Measurements from ENCODE around the gene PPL. TPM values are rescaled to one million over a fixed set of nuclear protein-coding genes. Genes with fewer than 3 reads are reported as not detected.
"Not testable (repeated sequence)": the region's sequence is repeated elsewhere in the genome, so short reads cannot be mapped to it uniquely, and the experiment has no call there.

Gene PPL
- total RNA-seq, 1 experiment from 2014 or later = 0.24 TPM

DNA sequence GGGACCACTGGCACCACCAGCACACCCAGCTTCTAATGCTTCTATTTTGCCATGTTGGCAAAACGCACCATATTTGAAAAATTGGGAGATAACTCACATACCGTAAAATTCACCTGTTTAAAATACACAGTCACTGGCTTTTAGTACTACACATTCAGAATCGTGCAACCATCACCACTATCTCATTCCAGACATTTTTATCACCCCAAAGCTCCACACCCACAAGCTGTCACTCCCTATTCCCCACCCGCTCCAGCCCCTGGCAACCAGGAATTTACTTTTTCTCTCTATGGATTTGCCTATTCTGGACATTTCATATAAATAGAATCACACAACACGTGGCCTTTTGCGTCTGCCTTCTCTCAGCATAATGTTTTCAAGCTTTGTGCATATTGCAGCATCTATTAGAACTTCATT lies 25.0 kb downstream of the PPL start:
- DNase-seq (ENCODE audit: low read depth) = no peak

DNA sequence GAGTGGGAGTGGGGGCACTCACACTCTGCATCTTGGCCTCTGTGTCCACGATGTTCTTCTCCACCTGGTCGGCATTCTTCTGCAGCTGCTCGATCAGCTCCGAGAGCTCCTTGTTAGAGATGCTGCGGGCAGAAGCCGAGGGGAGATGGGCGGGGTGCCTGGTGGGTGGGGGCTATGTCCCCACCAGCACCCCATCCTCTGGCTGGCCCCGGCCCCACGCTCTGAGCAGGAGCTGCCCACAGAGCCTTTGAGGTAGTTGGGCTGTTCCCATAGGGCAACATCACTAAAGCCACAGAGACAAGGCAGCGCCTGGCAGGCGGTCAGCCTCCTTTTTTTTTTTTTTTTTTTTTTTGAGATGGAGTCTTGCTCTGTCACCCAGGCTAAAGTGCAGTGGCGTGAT lies 26.1 kb downstream of the PPL start:
- DNase-seq (ENCODE audit: low read depth) = no peak

DNA sequence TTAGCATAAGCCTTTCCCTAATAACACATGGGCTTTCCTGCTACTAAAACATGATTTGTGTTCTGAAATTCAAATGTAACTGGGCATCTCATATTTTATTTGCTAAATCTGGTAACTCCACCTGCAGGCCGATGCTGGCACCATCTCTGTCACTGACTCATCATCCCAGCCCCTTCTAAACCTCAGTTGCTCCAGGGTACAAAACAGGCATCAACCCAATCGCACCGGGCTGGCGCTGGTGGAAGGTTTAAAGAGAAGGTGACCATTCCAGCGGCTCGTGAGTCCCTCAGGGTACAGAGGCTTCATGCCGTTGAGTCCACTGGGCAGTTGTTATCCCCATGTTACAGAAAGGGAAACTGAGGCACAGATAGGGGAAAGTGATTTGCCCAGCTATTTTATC lies 27.1 kb downstream of the PPL start:
- DNase-seq (ENCODE audit: low read depth) = no peak

DNA sequence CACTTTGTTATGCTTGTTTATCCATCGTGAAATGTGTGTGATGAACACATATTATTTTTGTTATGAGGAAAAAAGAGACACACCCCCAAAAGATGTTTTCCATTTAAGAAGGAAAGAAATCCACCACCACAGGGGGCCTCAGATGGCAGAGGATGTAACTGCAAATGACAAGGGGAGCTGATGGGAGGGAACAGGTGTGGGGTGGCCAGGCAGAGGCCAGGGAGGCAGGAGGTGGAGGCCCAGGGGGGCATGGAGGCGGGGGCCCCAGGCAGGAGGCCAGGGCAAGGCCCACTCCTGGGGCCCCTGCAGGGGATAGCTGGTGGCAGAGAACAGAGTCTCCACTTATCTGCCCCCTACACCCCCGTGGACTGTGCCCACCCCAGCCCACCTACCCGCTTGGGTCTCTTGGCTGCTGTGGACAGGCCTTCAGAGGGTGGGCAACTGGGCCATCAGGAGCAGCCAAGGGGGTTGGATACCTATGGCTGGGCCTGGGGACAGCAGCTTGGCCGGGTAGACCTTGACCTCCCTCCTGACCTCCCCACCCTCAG lies 28.0 kb downstream of the PPL start:
- DNase-seq (ENCODE audit: low read depth) = no peak

DNA sequence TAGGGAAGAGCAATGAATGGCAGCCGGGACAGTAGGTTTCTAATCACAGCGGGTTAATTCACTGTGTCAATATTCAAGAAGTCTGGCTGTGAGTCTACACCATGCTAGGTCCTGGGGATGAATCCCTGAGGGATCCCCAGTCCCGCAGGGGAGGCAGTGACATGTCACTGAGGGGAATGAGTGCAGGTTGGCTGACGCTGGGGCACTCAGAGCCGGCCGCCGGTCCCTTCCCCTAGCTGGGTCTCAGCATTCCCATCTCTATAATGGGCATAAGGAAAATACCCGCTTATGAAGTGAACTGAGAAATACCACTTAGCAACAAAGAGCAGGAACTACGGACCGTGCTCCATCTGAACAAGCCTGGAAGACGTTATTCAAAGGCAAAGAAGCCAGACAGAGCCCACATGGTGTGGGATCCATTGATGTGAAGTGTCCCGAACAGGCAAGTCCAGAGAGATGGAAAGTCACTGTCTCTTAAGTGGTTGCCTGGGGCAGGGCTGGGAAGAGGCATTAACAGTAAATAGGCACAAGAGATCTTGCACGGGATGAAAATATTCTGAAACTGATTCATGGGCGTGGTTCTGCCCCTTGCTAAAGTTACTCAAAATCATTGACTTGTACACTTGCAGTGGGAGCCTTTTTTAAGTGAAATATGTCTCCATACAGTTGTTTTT lies 31.9 kb downstream of the PPL start:
- DNase-seq (ENCODE audit: low read depth) = no peak

DNA sequence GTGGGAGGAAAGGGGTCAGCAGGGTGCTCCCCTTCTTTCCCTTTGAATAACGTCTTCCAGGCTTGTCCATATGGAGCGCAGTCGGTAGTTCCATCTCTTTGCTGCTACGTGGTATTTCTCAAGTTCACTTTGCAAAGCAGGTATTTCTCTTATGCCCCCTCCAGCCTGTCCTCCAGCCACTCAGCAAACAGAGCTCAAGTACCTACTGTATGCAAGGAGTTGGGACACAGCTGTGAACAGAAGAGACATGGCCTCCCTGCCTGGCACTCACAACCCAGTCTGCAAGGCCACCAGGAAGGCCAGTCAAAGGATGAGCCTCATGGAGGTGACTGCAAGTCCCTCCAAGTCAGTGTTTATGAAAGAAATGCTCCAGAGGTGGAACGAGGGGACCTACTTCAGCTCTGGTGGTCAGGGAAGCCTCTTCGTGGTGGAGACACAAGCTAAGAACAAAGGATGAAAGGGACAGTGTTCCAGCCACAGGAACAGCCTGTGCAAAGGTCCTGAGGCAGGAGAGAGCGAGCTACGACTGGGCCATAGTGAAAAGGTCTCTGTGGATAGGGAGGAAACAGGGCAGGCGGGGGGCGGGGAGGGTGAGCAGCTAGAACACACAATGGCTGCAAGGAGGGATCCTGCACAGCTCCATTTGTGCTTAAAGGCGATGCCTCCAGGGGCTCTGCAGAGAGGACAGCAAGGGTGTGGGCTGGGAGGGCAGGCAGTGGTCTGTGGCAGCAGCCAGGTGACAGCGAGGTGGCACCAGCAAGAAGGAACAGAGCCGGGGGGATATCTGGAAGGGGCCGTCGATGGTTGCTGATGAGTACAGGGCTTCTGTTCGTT lies 32.6 kb downstream of the PPL start:
- DNase-seq (ENCODE audit: low read depth) = no peak

DNA sequence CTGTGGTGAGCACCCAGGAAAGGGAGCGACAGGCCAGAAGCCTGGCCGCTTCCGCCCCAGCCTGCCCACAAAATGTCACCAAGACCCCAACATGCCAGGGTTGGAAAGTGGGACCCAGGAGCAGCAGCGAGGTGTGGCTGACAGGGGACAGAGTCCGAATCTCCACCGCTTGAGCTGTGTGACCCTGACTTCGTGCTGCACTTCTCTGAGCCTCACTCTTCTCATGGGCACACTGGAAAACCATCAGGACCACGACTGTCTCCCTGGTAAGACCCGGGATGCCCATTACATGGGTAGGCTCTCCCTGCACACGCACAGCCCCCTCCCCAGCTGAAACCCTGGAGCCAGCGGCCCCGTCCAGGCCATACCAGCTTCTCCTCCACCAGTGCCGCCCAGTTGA lies 34.9 kb downstream of the PPL start:
- DNase-seq (ENCODE audit: low read depth) = no peak

DNA sequence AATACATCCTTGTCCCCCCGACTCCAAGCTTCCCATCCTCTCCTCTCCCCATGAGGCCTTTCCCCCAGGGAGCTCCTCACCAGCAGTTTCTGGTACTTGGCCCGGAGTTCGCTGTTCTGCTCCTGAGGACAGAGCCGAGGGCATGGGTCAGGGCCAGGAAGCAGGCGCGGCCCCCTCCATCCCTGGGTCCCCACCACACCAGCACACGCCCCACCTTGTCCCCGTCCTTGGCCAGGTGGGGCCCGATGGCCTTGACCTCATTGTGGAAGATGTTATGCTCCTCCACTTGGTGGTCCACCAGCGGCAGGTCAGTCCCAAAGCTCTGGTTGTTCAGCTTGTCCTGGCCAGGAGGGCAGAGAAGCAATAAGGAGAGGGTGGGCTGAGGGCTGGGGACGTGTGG lies 36.2 kb downstream of the PPL start:
- DNase-seq (ENCODE audit: low read depth) = no peak

DNA sequence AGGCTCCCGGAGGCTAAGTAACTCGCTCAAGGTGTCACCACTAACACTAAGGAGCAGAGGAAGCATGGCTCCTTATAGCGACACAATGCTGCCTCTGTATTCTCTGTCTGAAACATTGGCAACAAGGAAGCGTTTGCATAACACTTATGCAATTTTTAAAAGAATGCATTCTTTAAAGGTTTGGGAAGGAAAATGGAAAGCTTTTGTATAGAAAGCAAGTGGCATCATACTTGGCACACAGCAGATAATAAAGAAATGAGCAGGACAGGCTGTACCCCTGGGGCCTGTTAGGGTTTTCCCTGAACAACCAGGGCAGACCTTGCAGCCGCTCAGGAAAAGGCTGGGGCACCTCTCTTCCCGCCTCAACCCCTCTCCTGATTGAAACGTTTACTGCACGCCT lies 36.9 kb downstream of the PPL start:
- DNase-seq (ENCODE audit: low read depth) = no peak

DNA sequence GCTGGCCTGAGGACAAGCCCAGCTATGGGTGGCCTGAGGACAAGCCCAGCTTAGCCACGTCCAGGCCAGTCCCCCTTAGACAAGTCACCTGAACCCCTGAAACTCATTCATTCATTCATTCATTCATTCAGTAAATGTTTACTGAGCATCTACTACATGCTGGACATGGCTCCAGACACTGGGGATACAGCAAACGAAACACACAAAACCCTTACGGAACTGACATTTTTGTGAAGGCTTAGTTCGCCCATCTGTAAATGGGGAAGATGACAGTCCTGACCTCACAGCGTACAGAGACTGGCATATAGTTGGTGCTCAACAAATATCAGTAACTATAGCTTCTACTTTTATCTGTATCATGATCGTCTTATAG lies 37.5 kb downstream of the PPL start:
- DNase-seq (ENCODE audit: low read depth) = no peak

DNA sequence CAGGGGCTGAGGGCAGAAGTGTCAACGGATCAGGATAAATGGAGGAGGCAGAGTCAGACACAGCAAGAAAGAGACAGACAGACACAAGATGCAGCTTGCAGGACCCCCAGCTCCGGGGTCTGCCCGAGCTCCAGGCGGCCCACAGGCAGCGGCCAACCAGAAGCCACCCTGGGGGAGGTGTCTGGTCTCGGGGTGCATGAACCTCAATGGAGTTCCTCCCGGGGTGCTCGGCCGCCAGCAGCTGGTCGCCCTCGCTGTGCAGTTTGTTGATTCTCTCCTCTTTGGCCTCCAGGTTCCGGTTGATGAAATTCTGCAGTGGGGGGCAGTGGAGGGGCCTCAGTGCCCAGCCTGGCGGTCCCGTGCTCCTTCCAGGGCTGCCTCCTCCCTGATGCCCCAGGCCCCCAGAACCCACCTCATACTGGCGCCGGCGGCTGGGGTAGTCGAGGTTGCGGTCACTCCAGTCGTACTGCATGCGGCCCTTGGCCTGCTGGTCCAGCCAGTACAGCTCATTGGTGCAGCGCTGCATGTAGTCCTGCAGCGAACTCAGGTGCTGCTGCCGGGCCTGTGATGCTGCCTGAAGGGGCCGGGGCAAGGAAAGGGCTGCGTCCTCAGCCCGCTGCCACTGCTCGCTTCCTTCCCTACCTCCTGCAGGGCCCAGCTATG lies 38.0 kb downstream of the PPL start:
- no peak for DNase-seq (ENCODE audit: low read depth)

DNA sequence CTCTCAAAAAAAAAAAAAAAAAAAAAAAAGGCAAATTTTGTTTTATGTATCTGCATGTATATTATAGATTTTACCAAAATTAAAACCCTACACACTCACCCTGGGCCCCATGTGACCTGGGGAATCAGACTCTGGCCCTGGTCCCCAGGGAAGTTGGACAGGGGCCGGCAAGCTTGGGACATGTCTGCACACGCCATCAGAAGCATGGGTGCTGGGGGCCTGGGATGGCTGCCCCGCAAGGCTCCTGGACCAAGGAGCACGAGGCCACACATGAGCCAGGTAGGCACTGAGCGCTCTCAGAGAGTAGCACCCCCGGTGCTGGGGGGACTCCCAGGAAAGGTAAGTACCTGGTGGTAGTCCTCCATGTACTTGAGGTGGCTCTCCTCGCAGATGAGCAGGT lies 39.6 kb downstream of the PPL start:
- no peak for DNase-seq (ENCODE audit: low read depth)

DNA sequence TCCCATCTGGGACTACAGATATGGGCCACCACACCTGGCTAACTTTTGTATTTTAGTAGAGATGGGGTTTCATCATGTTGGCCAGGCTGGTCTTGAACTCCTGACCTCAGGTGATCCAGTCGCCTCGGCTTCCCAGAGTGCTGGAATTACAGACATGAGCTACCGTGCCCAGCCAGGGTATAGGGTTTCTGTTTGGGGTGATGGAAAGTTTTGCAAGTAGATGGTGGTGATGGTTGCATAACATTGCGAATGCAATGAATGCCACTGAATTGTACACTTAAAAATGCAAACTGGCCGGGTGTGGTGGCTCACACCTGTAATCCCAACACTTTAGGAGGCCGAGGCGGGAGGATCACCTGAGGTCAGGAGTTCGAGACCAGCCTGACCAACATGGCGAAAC lies 40.2 kb downstream of the PPL start:
- DNase-seq (ENCODE audit: low read depth) = not testable (repeated sequence)

DNA sequence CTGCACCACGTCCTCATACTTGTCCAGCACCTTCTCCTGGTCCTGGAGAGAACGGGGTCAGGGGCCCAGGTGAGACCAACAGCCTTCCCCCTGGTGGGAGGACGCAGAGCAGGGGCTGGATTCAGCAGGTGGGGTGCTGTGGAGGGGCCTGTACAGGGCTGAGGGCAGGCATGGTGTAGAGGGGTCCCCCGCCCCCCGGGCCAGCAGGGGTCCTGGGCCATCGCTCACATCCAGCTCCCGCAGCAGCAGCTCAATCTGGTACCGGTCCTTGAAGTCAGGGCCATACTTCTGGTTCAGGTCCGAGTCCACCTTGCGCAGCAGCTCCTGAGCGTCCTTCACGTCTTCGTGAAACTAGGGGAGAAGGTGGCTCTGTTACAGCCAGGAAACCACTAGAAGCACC lies 41.6 kb downstream of the PPL start:
- DNase-seq (ENCODE audit: low read depth) = no peak

DNA sequence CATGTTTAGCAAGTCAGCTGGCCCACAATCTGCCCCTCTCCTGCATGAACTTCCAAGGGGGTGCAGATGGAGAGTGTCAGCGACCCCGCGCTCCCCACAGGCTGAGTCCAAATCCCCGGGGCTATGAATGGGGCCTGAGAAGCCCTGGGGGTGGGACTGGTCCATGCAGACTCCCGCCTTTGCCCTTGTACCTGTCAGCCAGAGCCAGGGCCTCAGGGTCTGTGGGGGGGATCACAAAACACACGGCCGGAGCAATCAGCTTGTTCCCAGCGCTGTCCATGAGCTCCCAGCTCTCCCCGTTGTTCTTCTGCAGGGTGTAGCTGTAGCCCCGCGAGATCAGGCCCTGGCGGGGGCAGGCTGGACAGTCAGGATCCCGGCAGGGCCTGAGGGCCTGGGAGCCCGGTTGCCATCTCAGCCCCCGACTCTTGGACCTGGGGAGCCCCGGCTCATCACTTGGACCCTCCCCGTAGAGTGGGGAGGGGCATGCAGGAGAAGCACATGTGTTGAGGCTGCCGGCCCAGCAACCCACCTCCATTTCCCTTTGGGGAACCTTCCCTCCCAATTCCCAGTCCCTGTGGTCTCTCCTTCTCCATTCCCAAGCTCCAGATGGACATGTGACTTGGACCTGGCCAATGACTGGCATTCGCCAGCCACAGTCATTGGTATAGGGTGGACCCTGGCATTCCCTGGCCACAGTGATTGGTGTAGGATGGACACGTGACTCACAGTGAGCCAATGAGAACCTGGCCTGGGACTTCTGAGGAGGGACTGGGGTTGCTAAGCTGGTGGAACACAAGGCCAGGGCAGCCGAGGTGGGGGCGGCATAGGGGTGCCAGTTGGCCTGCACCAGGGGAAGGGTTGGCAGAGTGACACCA lies 42.4 kb downstream of the PPL start:
- peak; percentile 25 for DNase-seq (ENCODE audit: low read depth)

DNA sequence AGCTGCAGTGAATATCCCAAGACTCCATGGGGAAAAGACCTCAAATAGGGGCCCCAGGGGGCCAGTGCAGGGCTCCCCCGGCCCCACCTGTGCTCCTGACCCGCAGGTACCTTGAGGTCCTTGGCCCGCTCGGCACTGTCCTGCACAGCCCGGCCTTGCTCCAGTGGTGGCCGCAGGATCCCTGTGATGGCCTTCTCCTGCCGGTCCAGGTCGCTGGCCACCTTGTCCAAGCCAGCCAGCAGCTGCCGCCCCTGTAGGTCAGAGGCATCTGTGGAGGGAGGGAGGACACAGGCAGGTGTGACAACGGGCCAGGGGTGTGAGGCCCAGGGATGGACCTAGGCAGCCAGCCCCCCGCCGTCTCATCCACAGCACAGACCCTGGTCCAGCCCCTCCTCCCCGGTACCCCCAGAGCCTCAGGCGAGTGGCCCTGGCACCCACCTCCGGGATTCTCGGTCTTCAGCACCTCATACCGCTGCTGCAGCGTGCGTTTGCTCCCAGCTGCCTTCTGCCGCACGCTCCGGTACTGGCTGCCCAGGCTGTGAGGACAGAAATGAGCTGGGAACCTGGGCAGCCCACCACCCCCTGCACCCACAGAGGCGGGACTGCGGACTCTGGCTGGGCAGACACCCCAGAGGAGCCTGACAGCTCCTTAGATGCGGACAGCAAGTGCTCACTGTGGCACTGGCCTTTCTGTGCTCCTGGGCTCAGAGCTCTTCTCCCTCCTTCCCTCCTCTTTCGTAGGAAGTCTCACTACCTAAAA lies 43.7 kb downstream of the PPL start:
- no peak for DNase-seq (ENCODE audit: low read depth)

DNA sequence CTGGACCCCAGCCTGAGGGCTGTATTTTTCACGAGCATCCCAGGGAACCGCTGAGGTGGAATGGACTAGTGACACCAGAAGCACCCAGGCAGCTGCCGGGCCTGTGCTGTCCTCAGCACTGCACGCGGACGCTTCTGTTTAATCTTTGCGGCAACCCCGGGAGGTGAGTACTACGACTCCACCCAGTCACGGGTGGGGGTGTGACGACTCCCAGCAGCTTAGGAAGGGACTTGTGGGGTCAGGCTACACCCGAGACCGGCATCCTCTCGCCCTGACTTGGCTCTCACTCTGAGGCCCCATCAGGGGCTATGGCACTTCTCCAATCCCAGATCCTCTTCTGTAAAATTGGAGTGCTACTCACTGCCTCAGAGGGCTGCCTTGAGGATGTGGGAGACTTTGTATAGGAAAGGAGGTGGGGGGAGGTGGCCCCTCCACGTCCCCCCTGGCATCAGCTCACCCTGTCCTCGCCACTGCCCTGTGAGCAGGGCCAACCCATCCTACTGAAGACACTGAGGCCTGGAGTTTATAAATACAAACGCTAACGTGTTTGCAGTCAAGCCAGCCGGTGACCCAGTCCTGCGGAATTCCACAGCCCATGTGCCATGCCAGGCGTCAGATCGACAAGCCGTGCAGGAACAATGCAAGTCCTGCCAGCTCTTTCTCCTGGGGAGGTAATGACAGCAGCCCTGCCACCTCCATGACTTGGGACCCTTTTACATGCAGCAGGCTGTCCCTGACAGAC lies 44.4 kb downstream of the PPL start:
- no peak for DNase-seq (ENCODE audit: low read depth)

DNA sequence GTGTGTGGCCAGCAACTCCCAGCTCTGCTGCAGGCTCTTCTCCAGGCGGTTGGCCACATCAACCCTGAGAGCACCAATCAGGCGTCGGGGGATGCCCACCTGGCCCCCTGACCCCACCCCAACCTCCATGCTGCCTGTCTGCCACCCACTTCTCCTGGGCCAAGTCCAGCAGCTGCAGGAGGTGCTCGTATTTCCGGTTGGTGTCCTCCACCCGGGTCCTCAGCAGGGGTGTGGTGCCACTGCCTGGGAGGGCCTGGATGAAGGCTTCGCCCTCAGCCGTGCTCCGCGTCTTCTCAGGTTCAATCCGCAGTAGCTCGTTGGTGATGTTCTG lies 45.1 kb downstream of the PPL start:
- DNase-seq (ENCODE audit: low read depth) = no peak

DNA sequence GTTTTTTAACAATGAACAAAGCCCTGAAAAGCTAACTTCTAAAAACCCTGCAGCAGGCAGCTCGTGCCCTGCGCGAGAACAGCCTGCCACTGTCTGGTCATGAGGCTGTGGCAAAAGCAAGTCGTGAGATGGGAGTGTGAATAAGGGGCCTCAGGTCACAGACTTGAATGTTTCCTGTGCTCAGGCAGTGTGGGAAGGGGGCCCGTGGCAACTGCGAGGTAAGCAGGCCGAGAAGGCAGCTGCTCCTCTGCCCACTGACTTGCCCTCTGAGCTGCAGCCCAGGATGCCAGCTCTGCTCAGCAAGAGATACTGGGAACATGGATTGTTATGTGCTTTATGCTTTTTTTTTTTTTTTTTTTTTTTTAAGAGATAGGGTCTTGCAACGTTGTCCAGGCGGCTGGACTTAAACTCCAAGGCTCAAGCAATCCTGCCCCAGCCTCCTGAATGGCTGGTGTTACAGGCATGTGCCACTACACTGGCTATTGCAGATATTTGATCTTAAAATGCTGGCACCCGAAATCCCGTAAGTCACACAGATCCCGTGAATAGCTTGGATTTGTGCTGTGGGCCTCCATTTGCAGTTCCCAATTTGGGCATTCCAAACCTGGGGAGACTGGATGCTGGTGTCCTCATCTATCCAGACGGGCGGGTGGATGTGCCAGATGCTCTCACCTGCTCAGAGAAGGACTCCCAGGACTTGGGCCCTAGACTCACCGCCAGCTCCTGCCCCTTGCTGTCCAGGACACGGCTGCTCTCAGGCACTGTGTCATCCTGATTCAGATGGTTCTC lies 45.7 kb downstream of the PPL start:
- no peak for DNase-seq (ENCODE audit: low read depth)
